MCF 10A (cell line): ENCODE measurements around the gene PCA3. TPM values are rescaled to one million over a fixed set of nuclear protein-coding genes. Genes with fewer than 3 reads are reported as not detected.

ENCODE experiments used
- BruUV-seq: library from RNA; stranded (reverse); fragments of 400-500 nt; replicated peaks from 2 replicates; lab custom pipeline; 2021; lab: Mats Ljungman, UMichigan
- CTCF ChIA-PET: fragments of 300-600 bp; sonication (Branson Sonifier 250); formaldehyde crosslinking; extraction: SDS; loops from one replicate; lab custom pipeline; 2021; ENCODE audit warnings: antibody characterized with exemption, inconsistent platforms; lab: Yijun Ruan, JAX
- POLR2A ChIA-PET: fragments of 300-600, 350-650 bp; sonication (Branson Sonifier 250); formaldehyde crosslinking; extraction: SDS; loops from one replicate; lab custom pipeline; 2020; ENCODE audit warnings: antibody characterized with exemption, inconsistent platforms; lab: Yijun Ruan, JAX
- DNase-seq: peaks from one replicate; pipeline ENCODE4 v3.0.0-alpha.2; 2018; ENCODE audit not compliant: unreplicated experiment
- H3K27ac Mint-ChIP-seq: one replicate; pipeline ENCODE4 v1.8.0; 2022; ENCODE audit warnings: mild to moderate bottlenecking, low read depth, mixed read lengths; ENCODE audit not compliant: unreplicated experiment
- H3K27me3 Mint-ChIP-seq: one replicate; pipeline ENCODE4 v1.8.0; 2022; ENCODE audit warnings: mixed read lengths; ENCODE audit not compliant: insufficient read depth, unreplicated experiment
- H3K36me3 Mint-ChIP-seq: one replicate; pipeline ENCODE4 v1.8.0; 2022; ENCODE audit warnings: mild to moderate bottlenecking, moderate library complexity, mixed read lengths; ENCODE audit not compliant: insufficient read depth, unreplicated experiment
- H3K4me1 Mint-ChIP-seq: one replicate; pipeline ENCODE4 v1.8.0; 2022; ENCODE audit warnings: mixed read lengths; ENCODE audit not compliant: insufficient read depth, unreplicated experiment
- H3K4me3 Mint-ChIP-seq: one replicate; pipeline ENCODE4 v1.8.0; 2022; ENCODE audit warnings: mild to moderate bottlenecking, moderate library complexity, mixed read lengths; ENCODE audit not compliant: unreplicated experiment
- H3K9me3 Mint-ChIP-seq: one replicate; pipeline ENCODE4 v1.8.0; 2022; ENCODE audit warnings: mixed read lengths; ENCODE audit not compliant: unreplicated experiment
- CTCF ChIP-seq: fragments of 200-600 bp; IDR thresholded peaks from one replicate; pipeline ENCODE4 v1.8.0; 2022; ENCODE audit warnings: antibody characterized with exemption, mild to moderate bottlenecking; ENCODE audit not compliant: unreplicated experiment
- intact Hi-C: fragments of 100-400 bp; cut with micrococcal nuclease; formaldehyde crosslinking; loops from 2 replicates; pipeline ENCODE4 v1.14.1; 2022
- total RNA-seq: library from RNA; stranded (reverse); gene quantifications from 2 replicates; pipeline ENCODE4 v1.2.3, GENCODE V29; 2022

PCA3 gene
- total RNA-seq, 1 experiment from 2014 or later = not detected

- no peaks in the 10 kb centered on the region for H3K27me3 Mint-ChIP-seq
- H3K4me3 Mint-ChIP-seq = no peak overlapping the region
- ChIA-PET CTCF (no interaction called here), POLR2A (no interaction called here)
- no peaks in the 10 kb centered on the region for H3K4me1 Mint-ChIP-seq
- BruUV-seq = no TSS peak
- intact Hi-C loops = no loop called here
- no peaks in the 10 kb centered on the region for H3K36me3 Mint-ChIP-seq
- no peak for TF ChIP-seq CTCF
- DNase-seq = no peak
- no peak overlapping the region for H3K27ac Mint-ChIP-seq
- H3K9me3 Mint-ChIP-seq = no peaks in the 10 kb centered on the region
Measured at GRCh38 chr9:76793784-76794431, 29.7 kb downstream of the PCA3 start.

- intact Hi-C loops = no loop called here
- BruUV-seq = no TSS peak
- Mint-ChIP-seq H3K27me3 (no peaks in the 10 kb centered on the region), H3K27ac (no peak overlapping the region), H3K4me1 (no peaks in the 10 kb centered on the region), H3K4me3 (no peak overlapping the region), H3K36me3 (no peaks in the 10 kb centered on the region), H3K9me3 (no peaks in the 10 kb centered on the region)
- ChIA-PET POLR2A (no interaction called here), CTCF (no interaction called here)
- TF ChIP-seq CTCF = no peak
- DNase-seq = no peak
Measured at GRCh38 chr9:76796296-76796695, 32.1 kb downstream of the PCA3 start.

- Mint-ChIP-seq H3K9me3 (no peaks in the 10 kb centered on the region), H3K4me3 (no peak overlapping the region), H3K36me3 (no peaks in the 10 kb centered on the region), H3K4me1 (no peaks in the 10 kb centered on the region), H3K27ac (no peak overlapping the region), H3K27me3 (peaks cover 11% of the 10 kb centered on the region)
- BruUV-seq = no TSS peak
- no peak for DNase-seq
- intact Hi-C loops = no loop called here
- TF ChIP-seq CTCF = no peak
- POLR2A ChIA-PET = no interaction called here
- CTCF ChIA-PET = no interaction called here
Measured at GRCh38 chr9:76798527-76798926, 34.3 kb downstream of the PCA3 start.

GRCh38 chr9:76799473-76799872, 35.2 kb downstream of the PCA3 start:
- no peaks in the 10 kb centered on the region for H3K36me3 Mint-ChIP-seq
- CTCF ChIA-PET = no interaction called here
- H3K27me3 Mint-ChIP-seq = peaks cover 20% of the 10 kb centered on the region
- no peak overlapping the region for H3K4me3 Mint-ChIP-seq
- intact Hi-C loops = no loop called here
- no peak for DNase-seq
- H3K4me1 Mint-ChIP-seq = no peaks in the 10 kb centered on the region
- H3K27ac Mint-ChIP-seq = no peak overlapping the region
- H3K9me3 Mint-ChIP-seq = no peaks in the 10 kb centered on the region
- no peak for TF ChIP-seq CTCF
- POLR2A ChIA-PET = no interaction called here
- BruUV-seq = no TSS peak
